Mucosa of gallbladder (tissue), 1 donor: ENCODE data around the gene PSMC3. TPM values are rescaled to one million over a fixed set of nuclear protein-coding genes. Genes with fewer than 3 reads are reported as not detected.

Experiments used
- DNase-seq: peaks from one replicate; pipeline ENCODE4 v3.0.0-alpha.2; 2020; ENCODE audit warnings: low spot score
- total RNA-seq: library from RNA; stranded (reverse); gene quantifications from one replicate; pipeline ENCODE4 v1.2.1, GENCODE V29; 2021
- donor health status: DM: no; HTN: no; CAD: no.

Gene PSMC3
- total RNA-seq, 1 donor from 2014 or later = 80.5 TPM

DNA sequence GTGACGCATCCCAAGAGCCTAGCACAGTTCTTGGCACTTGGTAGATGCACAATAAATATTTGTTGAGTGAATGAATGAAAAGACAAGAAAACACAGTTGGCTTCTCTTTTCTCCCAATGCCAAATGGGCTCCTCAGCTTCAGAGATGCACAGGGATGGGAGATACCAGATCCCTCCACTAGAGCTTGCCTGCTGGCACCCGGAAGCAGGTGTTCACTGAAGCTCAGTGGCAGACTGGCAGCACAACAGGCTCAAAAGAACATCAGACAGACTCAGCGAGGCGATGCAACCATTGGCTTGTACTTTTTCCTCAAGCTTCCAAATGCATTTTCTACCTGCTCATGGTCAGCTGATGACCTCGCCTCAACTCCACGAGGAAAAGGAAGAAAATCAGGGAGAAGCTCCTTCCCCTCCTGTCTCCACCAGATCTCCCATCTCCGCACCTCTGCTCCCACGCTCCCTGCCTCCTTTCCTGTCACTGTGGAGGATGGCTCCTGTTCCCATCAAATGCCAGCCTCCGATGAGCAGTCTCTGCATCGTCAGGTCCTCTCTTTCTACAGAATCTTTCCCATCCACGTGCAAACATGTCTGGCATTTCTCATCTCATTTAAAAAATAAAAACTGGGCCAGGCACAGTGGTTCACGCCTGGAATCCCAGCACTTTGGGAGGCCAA, 16.9 kb upstream of the PSMC3 start:
- DNase-seq = no peak

DNA sequence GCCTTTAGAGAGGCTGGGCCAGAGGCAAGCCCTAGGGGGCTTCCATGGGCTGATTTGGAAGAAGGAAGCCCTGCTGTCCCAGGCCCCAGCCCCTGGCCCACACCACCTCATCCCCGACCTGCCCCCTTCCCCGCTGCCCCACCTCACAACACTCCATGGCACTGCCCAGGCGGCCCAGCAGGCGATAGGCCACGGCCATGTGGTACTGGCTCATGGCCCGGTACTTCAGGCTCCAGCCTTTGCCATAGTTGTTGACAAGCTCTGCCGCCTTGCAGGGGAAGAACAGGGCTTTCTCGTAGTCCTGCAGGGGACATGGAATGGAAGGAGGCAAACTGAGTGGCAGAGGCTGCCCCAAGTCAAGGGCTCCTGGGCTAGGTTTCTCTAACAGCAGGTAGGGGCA, 16.3 kb upstream of the PSMC3 start:
- DNase-seq = no peak

DNA sequence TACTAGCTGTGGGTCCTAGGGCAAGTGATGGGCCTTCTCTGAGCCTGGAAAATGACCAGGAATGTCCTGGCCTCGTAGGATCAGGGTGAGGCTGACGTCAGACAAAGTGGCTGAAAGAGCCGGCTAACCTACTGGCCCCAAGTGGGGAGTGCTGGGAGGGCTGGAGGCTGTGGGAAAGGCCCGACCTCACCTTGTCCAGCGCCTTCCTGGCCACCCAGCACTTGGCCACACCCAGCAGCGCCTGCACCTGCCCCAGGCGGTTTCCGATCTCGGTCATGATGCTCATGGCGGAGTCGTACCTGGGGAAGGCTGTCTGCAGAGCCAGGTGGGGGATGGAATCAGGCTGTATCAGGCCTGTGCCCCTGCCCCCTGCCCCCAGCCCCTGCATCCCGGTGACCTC, 15.2 kb upstream of the PSMC3 start:
- DNase-seq = no peak

DNA sequence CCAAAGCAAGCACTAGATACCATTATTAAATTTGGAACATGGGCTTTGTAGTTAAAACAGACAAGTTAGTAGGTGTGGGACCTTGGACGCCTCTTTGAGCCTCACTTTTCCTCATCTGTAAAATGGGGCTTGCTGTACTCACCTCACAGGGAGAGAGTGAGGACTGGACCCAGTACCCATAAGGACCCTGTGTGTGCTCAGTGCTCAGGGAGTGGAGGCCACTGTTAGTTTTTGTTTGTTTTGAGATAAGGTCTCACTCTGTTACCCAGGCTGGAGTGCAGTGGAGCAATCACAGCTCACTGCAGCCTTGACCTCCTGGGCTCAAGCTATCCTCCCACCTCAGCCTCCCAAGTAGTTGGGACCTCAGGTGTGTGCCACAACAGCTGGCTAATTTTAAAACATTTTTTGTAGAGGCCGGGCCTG, 13.8 kb upstream of the PSMC3 start:
- DNase-seq = no peak

DNA sequence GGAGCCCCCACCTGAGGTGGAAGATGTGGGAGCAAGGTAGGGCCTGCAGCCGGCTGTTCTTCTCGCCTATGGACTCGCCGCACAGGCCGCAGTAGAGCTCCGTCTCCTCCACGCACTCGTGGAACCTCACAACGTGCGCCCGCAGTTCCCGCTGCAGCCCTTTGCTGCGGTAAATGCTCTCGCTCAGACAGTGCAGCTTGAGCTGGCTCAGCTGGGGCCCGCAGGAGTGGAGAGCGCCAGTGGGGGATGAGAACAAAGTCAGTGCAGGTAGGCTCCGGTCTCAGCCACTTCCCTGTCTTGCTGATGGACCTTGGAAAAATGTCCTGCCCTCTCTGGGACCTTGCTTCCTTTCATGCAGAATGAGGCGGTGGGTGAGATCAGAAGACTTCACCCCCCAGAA, 12.5 kb upstream of the PSMC3 start:
- DNase-seq = no peak

DNA sequence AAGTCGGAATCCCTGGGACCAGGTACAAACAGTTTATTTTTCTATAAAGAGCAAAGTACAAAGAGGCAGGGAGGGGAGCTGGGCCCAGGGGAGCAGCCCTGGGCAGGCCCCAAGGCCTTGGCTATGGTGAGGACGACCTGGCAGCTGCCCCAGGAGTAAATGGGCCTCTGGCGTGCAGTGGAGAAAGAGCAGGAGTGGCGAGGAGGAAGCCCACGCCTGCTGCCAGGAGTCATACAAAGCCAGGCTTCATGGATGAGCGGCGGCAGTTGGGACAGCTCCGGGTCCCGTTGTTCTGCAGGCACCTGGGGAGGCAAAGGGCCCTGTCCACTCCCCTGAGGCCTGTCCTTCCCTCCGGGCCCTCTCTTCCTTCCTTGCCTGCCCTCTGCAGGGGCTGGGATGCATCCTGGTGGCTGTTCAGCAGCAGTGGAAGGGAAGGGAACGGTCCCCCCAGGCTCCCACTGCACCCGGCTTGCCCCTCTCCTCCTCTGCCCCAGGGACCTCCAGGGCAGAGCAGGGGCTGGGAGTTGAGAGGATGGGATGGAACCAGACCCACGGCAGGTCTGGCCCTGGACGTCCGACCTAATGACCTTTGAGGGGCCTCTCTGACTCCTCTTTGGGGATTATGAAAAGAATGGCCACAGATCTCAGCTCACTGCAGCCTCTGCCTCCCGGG, 11.6 kb upstream of the PSMC3 start:
- DNase-seq = peak; percentile 59

DNA sequence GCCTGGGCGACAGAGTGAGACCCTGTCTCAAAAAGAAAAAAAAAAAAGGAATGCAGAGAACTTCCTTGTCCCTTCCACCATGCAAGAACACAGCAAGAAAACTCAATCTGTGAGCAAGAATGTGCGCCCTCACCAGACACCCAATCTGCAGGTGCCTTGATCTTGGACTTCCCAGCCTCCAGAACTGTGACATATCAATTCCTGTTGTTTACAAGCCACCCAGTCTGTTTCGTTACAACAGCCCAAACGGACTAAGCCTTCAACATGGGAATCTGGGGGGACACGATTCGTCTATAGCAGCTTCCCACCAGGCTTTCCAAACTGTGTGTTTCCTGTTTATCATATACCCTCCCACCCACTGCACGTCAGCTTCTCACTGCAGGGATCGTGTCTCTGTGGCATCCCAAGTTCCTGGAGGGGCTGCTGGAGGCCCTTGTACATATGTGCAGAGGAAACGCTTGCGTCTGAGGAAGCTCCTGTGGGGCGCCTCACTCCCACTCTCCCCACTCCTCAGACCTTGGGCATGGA, 11.0 kb upstream of the PSMC3 start:
- no peak for DNase-seq

DNA sequence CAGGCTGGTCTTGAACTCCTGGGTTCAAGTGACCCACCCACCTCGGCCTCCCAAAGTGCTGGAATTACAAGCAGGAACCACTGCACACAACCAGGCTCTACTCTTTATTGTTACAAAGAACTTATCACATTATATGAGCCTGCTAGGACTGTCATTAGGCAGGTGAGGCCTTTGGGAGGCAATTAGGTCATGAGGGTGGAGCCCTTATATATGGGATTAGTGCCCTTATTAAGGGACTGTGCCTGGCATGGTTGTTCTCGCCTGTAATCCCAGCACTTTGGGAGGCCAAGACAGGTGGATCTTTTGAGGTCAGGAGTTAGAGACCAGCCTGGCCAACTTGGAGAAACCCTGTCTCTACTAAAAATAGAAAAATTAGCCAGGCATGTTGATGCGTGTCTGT, 10.5 kb upstream of the PSMC3 start:
- no peak for DNase-seq

DNA sequence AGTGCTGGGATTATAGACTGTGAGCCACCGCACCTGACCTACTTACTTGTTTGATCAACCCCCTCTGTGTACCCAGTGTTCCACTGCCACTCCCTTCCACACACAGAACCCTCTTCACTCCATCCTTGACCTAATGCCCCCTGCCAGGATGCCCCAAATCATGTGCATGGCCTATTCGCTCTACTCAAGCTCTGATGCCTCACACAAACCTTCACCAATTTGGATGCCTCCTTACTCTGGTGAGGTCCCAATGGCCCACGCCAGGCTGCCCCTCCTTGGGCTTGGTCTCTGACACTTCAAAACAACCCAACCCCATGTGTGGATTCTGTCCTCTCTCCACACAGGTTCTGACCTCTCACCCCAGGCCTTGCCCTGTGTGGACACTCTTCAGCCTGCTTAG, 9.4 kb upstream of the PSMC3 start:
- no peak for DNase-seq

DNA sequence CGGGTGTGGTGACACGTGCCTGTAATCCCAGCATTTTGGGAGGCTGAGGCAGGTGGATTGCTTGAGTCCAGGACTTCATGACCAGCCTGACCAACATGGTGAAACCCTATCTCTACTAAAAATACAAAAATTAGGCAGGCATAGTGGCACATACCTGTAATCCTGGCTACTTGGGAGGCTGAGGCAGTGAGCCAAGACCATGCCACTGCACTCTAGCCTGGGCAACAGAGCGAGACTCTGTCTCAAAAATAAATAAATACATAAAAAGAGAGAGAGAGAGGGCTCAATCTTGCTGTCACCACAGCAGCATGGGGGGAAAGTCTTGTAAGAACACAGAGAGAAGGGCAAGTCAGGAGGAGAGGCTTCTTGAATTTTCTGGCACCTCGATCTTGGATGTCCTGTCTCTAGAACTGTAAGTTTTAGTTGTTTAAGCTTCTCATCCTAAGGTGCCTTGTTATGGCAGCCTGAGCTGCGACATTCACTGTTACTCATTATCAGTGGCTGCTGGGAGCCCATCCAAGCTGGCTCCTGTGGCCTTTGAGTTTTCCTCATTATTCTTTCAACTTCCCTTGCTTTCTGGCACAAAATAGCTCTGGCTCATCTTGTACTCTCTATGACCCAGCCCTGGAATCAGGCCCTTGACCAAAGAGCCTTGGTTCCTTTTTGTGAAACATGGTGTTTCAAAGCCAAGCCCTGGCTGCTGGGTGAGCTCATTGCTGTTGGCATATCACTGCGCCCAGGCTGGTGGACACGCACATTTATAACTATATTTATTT, 8.0 kb upstream of the PSMC3 start:
- DNase-seq = peak; percentile 25

DNA sequence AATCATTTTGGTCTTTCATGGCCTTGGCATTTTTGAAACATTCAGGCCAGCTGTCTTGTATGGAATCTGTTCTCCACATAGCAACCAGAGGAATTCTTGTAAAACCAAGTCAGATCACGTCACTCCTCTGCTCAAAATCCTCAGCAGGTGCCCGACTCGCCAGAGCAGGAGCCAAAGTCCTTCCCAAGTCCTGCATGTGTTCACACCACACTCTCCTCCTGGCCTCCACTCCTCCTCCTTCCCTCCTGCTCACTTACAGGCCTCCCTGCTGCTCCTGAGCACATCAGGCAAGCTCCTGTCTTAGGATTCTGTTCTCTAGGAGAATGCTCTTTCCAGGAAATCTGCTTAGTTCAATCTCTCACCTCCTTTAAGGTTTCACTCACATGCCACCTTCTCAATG, 6.9 kb upstream of the PSMC3 start:
- no peak for DNase-seq

DNA sequence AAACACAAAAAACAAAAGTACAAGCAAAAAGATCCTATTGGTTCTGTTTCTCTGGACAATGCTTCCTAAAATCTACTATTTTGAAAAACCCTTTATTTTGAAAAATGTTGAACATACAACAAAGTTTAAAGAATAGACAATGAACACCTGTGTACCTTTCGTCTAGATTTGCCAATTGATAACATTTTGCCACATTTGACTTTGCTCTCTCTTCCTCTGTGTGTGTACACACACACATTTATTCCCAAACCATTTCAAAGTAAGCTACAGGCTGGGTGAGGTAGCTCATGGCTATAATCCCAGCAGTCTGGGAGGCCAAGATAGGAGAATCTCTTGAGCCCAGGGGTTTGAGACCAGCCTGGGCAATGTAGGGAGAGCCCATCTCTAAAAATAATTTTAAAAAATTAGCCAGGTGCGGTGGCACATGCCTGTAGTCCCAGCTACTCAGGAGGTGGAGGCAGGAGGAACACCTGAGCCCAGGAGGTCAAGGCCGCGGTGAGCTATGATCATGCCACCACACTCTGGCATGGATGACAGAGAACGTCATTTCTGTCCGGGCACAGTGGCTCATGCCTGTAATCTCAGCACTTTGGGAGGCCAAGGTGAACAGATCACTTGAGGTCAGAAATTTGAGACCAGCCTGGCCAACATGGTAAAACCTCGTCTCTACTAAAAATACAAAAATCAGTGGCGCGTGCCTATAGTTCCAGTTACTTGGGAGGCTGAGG, 5.3 kb upstream of the PSMC3 start:
- no peak for DNase-seq

DNA sequence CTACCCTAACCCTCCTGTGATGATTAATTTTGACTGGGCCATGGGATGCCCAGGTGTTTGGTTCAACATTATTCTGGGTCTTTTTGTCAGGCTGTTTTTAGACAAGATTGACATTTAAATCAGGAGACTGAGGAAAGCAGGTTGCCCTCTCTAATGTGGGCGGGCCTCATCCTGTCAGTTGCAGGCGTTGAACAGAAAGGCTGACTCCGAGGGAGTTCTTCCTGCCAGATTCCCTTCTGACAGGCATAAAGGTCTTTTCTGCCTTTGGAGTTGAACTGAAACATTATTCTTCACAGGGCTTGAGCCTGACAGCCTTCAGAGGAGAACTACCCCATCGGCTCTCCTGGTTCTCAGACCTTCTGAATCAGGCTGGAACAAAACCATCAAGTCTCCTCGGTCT, 4.3 kb upstream of the PSMC3 start:
- no peak for DNase-seq

DNA sequence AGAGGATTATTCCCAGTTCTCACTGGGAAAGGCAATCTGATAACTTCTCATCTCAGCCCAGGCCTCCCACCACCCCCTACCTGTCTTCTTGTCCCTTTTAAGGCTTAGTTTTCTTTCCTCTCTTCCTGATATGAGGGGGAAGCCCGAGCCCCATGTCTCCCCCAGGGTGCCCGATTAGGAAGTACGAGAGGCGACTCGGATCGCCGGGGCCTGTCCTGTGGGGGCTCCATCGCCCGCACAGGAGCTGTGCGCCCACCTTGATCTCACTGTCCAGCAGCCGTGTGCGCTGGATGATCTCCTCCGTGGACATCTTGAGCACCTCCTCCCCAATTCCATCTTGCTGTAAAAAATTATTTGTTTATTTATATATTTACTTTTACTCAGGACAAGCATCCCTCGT, 628 bp downstream of the PSMC3 start:
- no peak for DNase-seq

DNA sequence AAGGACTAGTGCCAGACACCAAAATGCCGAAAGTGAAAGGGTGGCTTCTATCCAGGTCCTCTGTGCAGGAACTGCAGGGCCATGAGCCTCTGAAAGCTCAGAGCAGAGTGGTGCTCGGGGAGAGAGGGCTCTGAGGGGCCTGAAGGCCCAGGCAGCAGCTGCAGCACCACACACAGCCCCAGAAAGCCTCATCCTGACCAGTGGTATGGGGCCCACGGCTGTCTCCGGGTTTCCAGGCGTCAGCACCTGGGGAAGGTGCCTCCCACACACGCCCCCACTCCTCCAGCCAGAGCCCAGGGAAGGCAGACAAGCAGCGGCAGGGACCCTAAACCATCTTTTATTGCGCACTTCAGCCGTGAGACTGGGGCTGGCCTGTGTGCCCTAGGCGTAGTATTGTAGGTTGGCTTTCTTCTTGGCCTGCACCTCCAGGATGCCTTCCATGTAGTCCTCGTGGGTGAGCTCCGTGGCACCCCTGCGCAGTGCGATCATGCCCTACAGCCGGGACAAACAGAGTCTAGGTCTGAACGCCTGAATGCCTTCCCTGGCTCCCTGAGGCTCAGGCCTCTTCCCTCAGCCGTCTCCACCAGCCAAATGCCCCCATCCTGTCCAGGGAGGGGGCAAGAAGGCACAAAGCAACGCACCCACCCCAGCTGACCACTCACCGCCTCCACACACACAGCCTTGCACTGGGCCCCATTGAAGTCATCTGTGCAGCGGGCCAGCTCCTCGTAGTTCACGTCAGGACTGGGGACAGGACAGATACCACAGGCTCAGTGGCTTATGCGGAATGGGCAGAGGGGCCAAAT, 7.6 kb downstream of the PSMC3 start:
- DNase-seq = no peak

DNA sequence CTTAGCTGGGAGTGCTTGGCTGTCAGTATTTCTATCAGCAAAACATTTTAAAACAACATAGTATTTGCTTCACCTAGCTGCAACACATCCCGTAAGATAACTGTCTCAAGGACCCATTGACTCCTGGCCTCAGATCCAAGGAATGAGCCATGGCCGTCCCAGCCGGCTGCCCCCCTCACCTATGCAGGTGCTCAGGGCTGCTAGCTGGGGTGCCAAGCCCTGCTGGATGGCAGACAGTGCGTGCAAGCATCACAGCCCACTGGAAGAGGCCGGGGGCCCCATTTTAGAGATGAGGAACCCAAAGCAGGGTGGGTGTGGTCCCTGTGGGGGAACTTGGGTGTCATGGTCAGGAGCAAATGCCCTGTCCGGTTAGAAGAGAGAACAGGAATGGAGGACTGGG, 8.5 kb downstream of the PSMC3 start:
- DNase-seq = no peak

DNA sequence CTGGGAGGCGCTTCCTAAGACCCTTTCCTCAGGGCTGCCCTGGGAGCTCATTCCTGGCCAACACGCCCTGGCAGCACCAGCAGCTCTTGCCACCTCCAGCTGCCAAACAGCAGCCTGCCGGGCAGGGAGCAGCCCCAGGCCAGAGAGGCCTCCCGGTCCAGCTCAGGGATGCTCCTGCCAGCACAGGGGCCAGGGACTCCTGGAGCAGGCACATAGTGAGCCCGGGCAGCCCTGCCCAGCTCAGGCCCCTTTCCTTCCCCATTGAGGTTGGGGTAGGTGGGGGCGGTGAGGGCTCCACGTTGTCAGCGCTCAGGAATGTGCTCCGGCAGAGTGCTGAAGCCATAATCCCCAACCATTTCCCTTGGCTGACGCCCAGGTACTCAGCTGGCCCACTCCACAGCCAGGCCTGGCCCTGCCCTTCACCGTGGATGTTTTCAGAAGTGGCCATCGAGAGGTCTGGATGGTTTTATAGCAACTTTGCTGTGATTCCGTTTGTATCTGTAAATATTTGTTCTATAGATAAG, 10.2 kb downstream of the PSMC3 start:
- DNase-seq = peak; percentile 73

DNA sequence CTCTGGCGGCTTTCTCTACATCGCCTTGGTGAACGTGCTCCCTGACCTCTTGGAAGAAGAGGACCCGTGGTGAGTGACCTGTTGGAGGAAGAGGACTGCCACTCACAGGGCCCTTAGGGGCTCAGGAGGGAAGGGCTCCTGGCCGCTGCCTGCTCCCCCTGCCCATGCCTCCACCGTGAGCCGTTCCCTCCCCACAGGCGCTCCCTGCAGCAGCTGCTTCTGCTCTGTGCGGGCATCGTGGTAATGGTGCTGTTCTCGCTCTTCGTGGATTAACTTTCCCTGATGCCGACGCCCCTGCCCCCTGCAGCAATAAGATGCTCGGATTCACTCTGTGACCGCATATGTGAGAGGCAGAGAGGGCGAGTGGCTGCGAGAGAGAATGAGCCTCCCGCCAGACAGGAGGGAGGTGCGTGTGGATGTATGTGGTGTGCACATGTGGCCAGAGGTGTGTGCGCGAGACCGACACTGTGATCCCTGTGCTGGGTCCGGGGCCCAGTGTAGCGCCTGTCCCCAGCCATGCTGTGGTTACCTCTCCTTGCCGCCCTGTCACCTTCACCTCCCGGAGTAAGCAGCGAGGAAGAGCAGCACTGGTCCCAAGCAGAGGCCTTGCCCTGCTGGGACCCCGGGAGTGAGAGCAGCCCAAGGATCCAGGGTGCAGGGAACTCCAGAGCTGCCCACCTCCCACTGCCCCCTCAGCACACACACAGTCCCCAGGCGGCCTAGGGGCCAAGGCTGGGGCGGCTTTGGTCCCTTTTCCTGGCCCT, 11.0 kb downstream of the PSMC3 start:
- no peak for DNase-seq

DNA sequence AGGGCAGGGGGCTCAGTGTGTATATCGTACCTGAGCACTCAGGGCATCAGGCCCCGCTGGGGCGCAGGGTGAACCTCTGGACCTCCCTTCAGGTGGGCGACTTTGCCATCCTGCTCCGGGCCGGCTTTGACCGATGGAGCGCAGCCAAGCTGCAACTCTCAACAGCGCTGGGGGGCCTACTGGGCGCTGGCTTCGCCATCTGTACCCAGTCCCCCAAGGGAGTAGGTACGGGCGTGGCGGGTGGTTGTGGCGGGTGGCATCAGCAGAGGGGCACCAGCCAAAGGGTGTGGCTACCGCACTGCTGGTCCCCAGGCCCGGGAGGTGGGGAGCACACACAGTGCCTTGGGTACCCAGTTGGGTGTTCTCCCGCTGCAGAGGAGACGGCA, 11.6 kb downstream of the PSMC3 start:
- no peak for DNase-seq
